ENCODE measurements around the gene SPDYC. TPM values are rescaled to one million over a fixed set of nuclear protein-coding genes. Genes with fewer than 3 reads are reported as not detected.

Gene SPDYC
- total RNA-seq, 2 donors from 2014 or later: not detected

- Histone ChIP-seq H3K4me1 (replicated peaks) (peaks cover 11% of the 10 kb centered on the region), H3K9me3 (no peaks in the 10 kb centered on the region), H3K27me3 (replicated peaks; ENCODE audit: insufficient read depth) (no peaks in the 10 kb centered on the region), H3K36me3 (peaks cover 12 to 20% of the 10 kb centered on the region in 2 donors), H3K27ac (no peak overlapping the region), H3K4me3 (no peak overlapping the region)
- 84% methylated on average over 14 of the region's 18 CpGs for WGBS
- DNase-seq (ENCODE audit: low spot score): no peak
- intact Hi-C loops (cut with DNase I): no loop called here
- TF ChIP-seq, protein P1, sequence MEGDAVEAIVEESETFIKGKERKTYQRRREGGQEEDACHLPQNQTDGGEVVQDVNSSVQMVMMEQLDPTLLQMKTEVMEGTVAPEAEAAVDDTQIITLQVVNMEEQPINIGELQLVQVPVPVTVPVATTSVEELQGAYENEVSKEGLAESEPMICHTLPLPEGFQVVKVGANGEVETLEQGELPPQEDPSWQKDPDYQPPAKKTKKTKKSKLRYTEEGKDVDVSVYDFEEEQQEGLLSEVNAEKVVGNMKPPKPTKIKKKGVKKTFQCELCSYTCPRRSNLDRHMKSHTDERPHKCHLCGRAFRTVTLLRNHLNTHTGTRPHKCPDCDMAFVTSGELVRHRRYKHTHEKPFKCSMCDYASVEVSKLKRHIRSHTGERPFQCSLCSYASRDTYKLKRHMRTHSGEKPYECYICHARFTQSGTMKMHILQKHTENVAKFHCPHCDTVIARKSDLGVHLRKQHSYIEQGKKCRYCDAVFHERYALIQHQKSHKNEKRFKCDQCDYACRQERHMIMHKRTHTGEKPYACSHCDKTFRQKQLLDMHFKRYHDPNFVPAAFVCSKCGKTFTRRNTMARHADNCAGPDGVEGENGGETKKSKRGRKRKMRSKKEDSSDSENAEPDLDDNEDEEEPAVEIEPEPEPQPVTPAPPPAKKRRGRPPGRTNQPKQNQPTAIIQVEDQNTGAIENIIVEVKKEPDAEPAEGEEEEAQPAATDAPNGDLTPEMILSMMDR (IDR thresholded peaks at IDR 0.05): no peak
- TF ChIP-seq POLR2AphosphoS5 (IDR thresholded peaks at IDR 0.05) (no peak), POLR2A (IDR thresholded peaks at IDR 0.05) (no peak)
Observed at GRCh38 chr11:65185869-65186341, 15.9 kb downstream of the SPDYC start.

- no peaks in the 10 kb centered on the region for H3K9me3 ChIP-seq
- no peak for DNase-seq (ENCODE audit: low spot score)
- peaks cover 11% of the 10 kb centered on the region for H3K4me1 ChIP-seq (replicated peaks)
- intact Hi-C loops (cut with DNase I): no loop called here
- no peaks in the 10 kb centered on the region for H3K27me3 ChIP-seq (replicated peaks; ENCODE audit: insufficient read depth)
- no peak overlapping the region for H3K4me3 ChIP-seq
- TF ChIP-seq POLR2A (IDR thresholded peaks at IDR 0.05) (no peak), POLR2AphosphoS5 (IDR thresholded peaks at IDR 0.05) (no peak)
- TF ChIP-seq, protein P1 (IDR thresholded peaks at IDR 0.05): no peak
- no peak overlapping the region for H3K27ac ChIP-seq
- H3K36me3 ChIP-seq: peaks cover 12 to 20% of the 10 kb centered on the region in 2 donors
- 90% methylated on average over 9 of the region's 9 CpGs for WGBS
Observed at GRCh38 chr11:65186701-65187100, 16.7 kb downstream of the SPDYC start.

- Histone ChIP-seq H3K4me3 (no peak overlapping the region), H3K4me1 (replicated peaks) (peaks cover 11% of the 10 kb centered on the region), H3K27me3 (replicated peaks; ENCODE audit: insufficient read depth) (no peaks in the 10 kb centered on the region), H3K9me3 (no peaks in the 10 kb centered on the region), H3K27ac (no peak overlapping the region), H3K36me3 (peaks cover 12 to 20% of the 10 kb centered on the region in 2 donors)
- intact Hi-C loops (cut with DNase I): no loop called here
- 89% methylated on average over 6 of the region's 6 CpGs for WGBS
- DNase-seq (ENCODE audit: low spot score): no peak
- TF ChIP-seq, protein P1 (IDR thresholded peaks at IDR 0.05): no peak
- TF ChIP-seq POLR2A (IDR thresholded peaks at IDR 0.05): no peak
- TF ChIP-seq POLR2AphosphoS5 (IDR thresholded peaks at IDR 0.05): no peak
Observed at GRCh38 chr11:65187146-65187675, 17.2 kb downstream of the SPDYC start.

DNA sequence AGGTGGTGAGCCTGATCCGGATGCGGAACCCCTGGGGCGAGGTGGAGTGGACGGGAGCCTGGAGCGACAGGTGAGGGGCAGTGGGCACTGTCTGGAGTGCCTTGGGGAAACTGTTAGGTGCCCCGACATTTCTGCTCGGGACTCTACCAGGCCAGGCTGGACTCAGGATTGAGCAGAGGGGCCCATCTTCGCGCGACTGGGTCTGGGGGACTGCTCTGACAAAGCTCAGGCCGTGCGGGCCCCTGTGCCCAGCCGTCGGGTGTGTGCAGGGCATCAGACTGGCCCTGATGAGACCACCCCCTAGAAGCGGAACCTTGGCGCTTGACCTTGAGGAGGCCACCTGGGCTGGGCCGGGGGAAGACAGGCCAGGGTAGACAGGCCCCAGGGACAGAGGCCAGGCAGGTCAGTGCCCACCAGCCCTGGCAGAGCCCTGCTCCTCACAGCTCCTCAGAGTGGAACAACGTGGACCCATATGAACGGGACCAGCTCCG, 18.0 kb downstream of the SPDYC start:
- H3K4me1 ChIP-seq (replicated peaks): peaks cover 6% of the 10 kb centered on the region
- peaks cover 12 to 20% of the 10 kb centered on the region in 2 donors for H3K36me3 ChIP-seq
- no peak overlapping the region for H3K27ac ChIP-seq
- H3K9me3 ChIP-seq: no peaks in the 10 kb centered on the region
- no peak overlapping the region for H3K4me3 ChIP-seq
- 91% methylated on average over 20 of the region's 20 CpGs for WGBS
- H3K27me3 ChIP-seq (replicated peaks; ENCODE audit: insufficient read depth): no peaks in the 10 kb centered on the region
- intact Hi-C loops (cut with DNase I): no loop called here
- TF ChIP-seq POLR2A (IDR thresholded peaks at IDR 0.05): no peak
- no peak for TF ChIP-seq POLR2AphosphoS5 (IDR thresholded peaks at IDR 0.05)
- TF ChIP-seq, protein P1 (IDR thresholded peaks at IDR 0.05): no peak
- no peak for DNase-seq (ENCODE audit: low spot score)

DNA sequence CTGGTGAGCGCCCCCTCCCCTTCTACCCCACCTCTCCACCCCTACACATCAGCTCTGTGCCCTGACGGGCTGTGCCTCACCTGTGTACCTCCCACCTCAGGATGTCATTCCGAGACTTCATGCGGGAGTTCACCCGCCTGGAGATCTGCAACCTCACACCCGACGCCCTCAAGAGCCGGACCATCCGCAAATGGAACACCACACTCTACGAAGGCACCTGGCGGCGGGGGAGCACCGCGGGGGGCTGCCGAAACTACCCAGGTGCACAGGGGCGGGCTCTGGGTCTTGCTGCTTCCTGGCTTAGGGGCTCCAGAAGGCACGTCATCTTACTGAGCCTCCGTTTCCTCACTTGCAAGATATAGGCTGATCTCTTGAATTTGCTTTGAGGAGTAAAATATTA, 18.5 kb downstream of the SPDYC start:
- Histone ChIP-seq H3K27me3 (replicated peaks; ENCODE audit: insufficient read depth) (no peaks in the 10 kb centered on the region), H3K4me1 (replicated peaks) (peaks cover under 1% of the 10 kb centered on the region), H3K36me3 (peaks cover 12 to 20% of the 10 kb centered on the region in 2 donors), H3K27ac (no peak overlapping the region), H3K4me3 (no peak overlapping the region), H3K9me3 (no peaks in the 10 kb centered on the region)
- intact Hi-C loops (cut with DNase I): no loop called here
- no peak for DNase-seq (ENCODE audit: low spot score)
- 94% methylated on average over 18 of the region's 18 CpGs for WGBS
- TF ChIP-seq POLR2AphosphoS5 (IDR thresholded peaks at IDR 0.05): no peak
- TF ChIP-seq, protein P1 (IDR thresholded peaks at IDR 0.05): no peak
- no peak for TF ChIP-seq POLR2A (IDR thresholded peaks at IDR 0.05)
